Measurements from ENCODE around the gene FGD5. TPM values are rescaled to one million over a fixed set of nuclear protein-coding genes. Genes with fewer than 3 reads are reported as not detected.

Gene FGD5
- total and polyA plus RNA-seq, 2 experiments from 2014 or later, result 7.4 to 12.2 TPM

- Mint-ChIP-seq H3K4me3 (peak overlapping the region; percentile 12; the same call in 1 of the 3 replicates), H3K27ac (peak overlapping the region; percentile 7; the same call in 1 of the 2 replicates), H3K27me3 (ENCODE audit: insufficient read depth, low read depth, poor library complexity) (peaks cover 2% of the 10 kb centered on the region), H3K36me3 (ENCODE audit: low read depth) (no peaks in the 10 kb centered on the region), H3K4me1 (peaks cover 24% of the 10 kb centered on the region), H3K9me3 (no peaks in the 10 kb centered on the region; the same call in 2 of the 3 replicates)
- Histone ChIP-seq H3K27me3 (ENCODE audit: insufficient read depth) (no peaks in the 10 kb centered on the region), H3K4me3 (no peak overlapping the region), H3F3A (replicated peaks; ENCODE audit: low read depth) (no peaks in the 10 kb centered on the region), H3K9me2 (ENCODE audit: insufficient read depth) (no peaks in the 10 kb centered on the region), H3K27ac (ENCODE audit: low read depth) (0 out of 2 replicates have a peak overlapping the region, but pooled peaks have one; percentile 45), H3K79me2 (replicated peaks; ENCODE audit: insufficient read depth) (no peaks in the 10 kb centered on the region), H2AFZ (no peak overlapping the region), H3K4me1 (ENCODE audit: insufficient read depth) (peaks cover 13% of the 10 kb centered on the region; the same call in 1 of the 2 replicates), H3K36me3 (ENCODE audit: insufficient read depth) (no peaks in the 10 kb centered on the region), H3K4me2 (no peak overlapping the region), H4K20me1 (replicated peaks; ENCODE audit: insufficient read depth) (no peaks in the 10 kb centered on the region)
- peak; percentile 79 for ATAC-seq
- peak; percentile 68 for DNase-seq (ENCODE audit: low spot score)
- TF ChIP-seq REST (IDR thresholded peaks at IDR 0.05; ENCODE audit: unreplicated experiment) (no peak), EZH2phosphoT487 (IDR thresholded peaks at IDR 0.05; ENCODE audit: unreplicated experiment) (no peak)
Observed at GRCh38 chr3:14879211-14879874, 60.6 kb downstream of the FGD5 start.

GRCh38 chr3:14880447-14881106 lies 61.8 kb downstream of the FGD5 start:
- Histone ChIP-seq H3K4me2 (no peak overlapping the region), H2AFZ (no peak overlapping the region), H3K27ac (ENCODE audit: low read depth) (no peak overlapping the region), H4K20me1 (replicated peaks; ENCODE audit: insufficient read depth) (no peaks in the 10 kb centered on the region), H3K36me3 (ENCODE audit: insufficient read depth) (no peaks in the 10 kb centered on the region), H3K4me1 (ENCODE audit: insufficient read depth) (peaks cover 13% of the 10 kb centered on the region; the same call in 1 of the 2 replicates), H3K27me3 (ENCODE audit: insufficient read depth) (no peaks in the 10 kb centered on the region), H3F3A (replicated peaks; ENCODE audit: low read depth) (no peaks in the 10 kb centered on the region), H3K4me3 (no peak overlapping the region), H3K79me2 (replicated peaks; ENCODE audit: insufficient read depth) (no peaks in the 10 kb centered on the region), H3K9me2 (ENCODE audit: insufficient read depth) (no peaks in the 10 kb centered on the region)
- Mint-ChIP-seq H3K4me3 (no peak overlapping the region), H3K36me3 (ENCODE audit: low read depth) (no peaks in the 10 kb centered on the region), H3K27ac (peak overlapping the region; percentile 28; the same call in 1 of the 2 replicates), H3K4me1 (peaks cover 24% of the 10 kb centered on the region), H3K9me3 (no peaks in the 10 kb centered on the region), H3K27me3 (ENCODE audit: insufficient read depth, low read depth, poor library complexity) (peaks cover 2% of the 10 kb centered on the region)
- ATAC-seq (no peak), DNase-seq (ENCODE audit: low spot score) (no peak)
- TF ChIP-seq ETS1 (IDR thresholded peaks at IDR 0.05) (no peak), ZNF114 (CRISPR knock-in tag; IDR thresholded peaks at IDR 0.05) (no peak), CREB1 (CRISPR knock-in tag; IDR thresholded peaks at IDR 0.05; ENCODE audit: low read depth) (no peak), NANOG (IDR thresholded peaks at IDR 0.05; ENCODE audit: borderline replicate concordance) (no peak), ZNF462 (CRISPR knock-in tag; IDR thresholded peaks at IDR 0.05) (no peak), POLR2AphosphoS5 (IDR thresholded peaks at IDR 0.05; ENCODE audit: low read depth) (no peak)
